Hepatocyte (in vitro differentiated cells): ENCODE measurements around the gene LMTK2.

Experiments
- EZH2 ChIP-seq: fragments of 200-600 bp; sonication (generic); IDR thresholded peaks from 2 replicates; pipeline ENCODE4 v1.6.1; 2016; ENCODE audit warnings: antibody characterized with exemption, mild to moderate bottlenecking, borderline replicate concordance
- EZH2phosphoT487 ChIP-seq: fragments of 200-600 bp; sonication (generic); IDR thresholded peaks from one replicate; pipeline ENCODE4 v1.6.1; 2018; ENCODE audit warnings: antibody characterized with exemption, mild to moderate bottlenecking, low read depth, moderate library complexity; ENCODE audit not compliant: unreplicated experiment, severe bottlenecking
- TF ChIP-seq, protein P1 (sequence below): fragments of 200-600 bp; sonication (generic); IDR thresholded peaks from 2 replicates; pipeline ENCODE4 v1.5.1; 2016; ENCODE audit warnings: antibody characterized with exemption, mild to moderate bottlenecking; ENCODE audit not compliant: poor library complexity

GRCh38 chr7:98187138-98187502 lies 80.5 kb downstream of the LMTK2 start:
- TF ChIP-seq, protein P1, sequence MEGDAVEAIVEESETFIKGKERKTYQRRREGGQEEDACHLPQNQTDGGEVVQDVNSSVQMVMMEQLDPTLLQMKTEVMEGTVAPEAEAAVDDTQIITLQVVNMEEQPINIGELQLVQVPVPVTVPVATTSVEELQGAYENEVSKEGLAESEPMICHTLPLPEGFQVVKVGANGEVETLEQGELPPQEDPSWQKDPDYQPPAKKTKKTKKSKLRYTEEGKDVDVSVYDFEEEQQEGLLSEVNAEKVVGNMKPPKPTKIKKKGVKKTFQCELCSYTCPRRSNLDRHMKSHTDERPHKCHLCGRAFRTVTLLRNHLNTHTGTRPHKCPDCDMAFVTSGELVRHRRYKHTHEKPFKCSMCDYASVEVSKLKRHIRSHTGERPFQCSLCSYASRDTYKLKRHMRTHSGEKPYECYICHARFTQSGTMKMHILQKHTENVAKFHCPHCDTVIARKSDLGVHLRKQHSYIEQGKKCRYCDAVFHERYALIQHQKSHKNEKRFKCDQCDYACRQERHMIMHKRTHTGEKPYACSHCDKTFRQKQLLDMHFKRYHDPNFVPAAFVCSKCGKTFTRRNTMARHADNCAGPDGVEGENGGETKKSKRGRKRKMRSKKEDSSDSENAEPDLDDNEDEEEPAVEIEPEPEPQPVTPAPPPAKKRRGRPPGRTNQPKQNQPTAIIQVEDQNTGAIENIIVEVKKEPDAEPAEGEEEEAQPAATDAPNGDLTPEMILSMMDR: no peak
- TF ChIP-seq EZH2: no peak
- no peak for TF ChIP-seq EZH2phosphoT487
